Bone marrow (tissue), 2 donors: ENCODE results near the gene SOBP.
"Not testable (repeated sequence)": the region's sequence is repeated elsewhere in the genome, so short reads cannot be mapped to it uniquely, and the experiment has no call there.

ENCODE experiments used
- DNase-seq, 2 donors: peaks; one replicate each; lab custom pipeline; 2025; lab: John Stamatoyannopoulos, UW

SOBP gene

DNA sequence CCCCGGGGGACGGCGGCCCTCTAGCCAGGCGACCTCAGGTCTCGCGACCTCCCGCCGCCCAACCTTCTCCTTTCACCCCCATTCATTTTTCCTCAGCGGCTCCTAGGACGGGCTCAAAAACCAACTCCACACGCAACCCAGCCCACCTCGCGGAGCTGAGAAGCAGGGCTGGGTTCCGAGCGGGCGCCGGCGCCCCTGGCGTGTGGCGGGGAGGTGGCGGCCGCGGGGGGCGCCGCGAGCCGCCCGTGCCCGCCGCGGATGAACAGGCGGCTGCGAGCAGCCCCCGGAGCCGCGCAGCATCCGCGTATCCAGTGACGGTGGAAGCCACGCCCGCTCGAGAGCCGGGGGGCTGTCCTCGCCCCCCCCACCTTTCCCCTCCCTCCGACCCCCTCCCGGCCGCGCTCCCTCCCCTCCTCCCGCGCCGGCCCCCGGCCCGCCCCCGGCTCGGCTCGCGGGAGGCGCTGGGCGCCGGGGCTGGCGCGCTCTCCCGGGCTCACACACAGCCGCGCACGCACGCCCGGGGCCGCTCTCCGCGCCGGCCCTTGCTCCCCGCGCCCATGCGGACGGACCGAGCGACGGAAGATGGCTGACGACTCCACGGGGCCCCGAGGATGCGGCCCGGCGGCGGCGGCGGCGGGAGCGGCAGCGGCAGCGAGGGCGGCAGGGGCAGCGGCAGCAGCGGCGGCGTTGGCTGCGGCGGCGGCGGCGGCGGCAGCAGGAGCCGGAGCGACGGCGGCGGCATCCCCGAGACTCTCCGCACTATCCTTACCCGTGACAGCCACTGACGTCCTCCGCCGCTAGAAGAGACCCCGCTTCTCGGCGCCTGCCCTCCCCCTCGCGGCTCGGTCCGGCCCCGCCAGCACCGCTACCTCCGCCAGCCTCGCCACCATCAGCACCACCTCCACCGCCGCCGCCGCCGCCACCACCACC, at the start of gene SOBP:
TSS of gene SOBP (plus strand) at position 482 of the 930 bp plus-strand sequence. CDS start 500 bp downstream, outside the sequence.
- no peak for DNase-seq

DNA sequence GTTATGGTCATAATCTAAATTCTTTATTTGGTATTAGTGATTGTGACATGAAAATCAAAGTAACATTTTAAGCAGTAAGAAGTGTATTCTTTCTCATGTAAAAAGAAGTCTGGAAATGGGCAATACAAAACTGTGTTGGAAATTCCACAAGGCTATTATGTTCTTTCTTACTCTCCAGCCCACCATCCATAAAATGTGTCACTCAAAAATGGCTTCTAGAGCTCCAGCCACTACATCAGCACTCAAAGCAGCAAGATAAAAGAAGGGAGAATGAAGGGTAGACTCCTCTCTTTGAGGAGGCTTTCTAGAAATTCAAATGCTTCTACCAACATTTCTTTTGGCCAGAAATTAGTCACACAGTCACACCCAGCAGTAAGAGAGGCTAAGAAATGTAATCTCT, 49.0 kb upstream of the SOBP start:
- DNase-seq = no peak

DNA sequence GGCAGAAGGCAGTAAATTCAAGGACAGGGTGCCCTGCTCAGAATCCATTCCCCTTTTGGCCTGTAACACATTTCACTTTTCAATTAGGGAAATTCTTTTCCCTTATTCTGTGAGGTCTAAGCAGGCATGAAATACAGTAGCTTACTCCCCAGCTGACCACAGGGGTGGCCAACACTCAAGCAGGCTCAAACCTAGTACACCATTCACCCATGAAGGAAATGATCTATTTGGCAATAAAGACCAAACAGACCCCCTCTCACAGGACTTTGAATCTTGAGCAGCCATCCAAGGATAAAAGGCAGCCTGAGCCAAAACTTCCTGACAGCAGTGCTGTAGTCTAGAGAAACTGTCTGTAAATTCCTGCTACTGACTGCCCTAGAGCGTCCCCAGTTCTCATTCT, 48.2 kb upstream of the SOBP start:
- no peak for DNase-seq

GRCh38 chr6:107442938-107443607, 46.8 kb upstream of the SOBP start:
- no peak for DNase-seq

DNA sequence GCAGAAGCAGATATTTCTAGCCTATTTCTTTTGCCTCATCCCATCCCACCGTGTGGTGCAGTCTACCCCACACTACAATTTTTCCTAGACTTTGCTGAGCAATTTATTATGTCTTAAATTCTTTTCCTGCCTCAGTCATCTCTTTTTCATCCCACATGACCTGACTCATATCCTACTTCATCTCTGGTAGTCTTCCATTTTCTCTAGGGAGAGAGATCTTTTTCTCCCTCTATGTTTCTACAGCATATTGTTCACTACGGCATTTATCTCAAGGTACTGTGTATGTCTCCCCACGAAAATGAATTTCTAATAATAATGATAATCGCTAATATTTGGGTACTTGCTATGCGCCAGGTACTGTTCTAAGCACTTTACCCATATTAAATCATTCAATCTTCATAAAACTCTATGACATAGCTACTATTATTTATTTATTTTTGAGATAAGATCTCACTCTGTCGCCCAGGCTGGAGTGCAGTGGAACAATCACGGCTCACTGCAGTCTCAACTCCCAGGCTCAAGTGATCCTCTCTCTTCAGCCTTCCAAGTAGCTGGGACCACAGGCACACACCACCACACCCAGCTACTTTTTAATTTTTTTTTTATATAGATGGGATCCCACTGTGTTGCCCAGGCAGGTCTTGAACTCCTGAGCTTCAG, 46.2 kb upstream of the SOBP start:
- no peak for DNase-seq

- no peak for DNase-seq
Observed at GRCh38 chr6:107444277-107444676, 45.6 kb upstream of the SOBP start.

DNA sequence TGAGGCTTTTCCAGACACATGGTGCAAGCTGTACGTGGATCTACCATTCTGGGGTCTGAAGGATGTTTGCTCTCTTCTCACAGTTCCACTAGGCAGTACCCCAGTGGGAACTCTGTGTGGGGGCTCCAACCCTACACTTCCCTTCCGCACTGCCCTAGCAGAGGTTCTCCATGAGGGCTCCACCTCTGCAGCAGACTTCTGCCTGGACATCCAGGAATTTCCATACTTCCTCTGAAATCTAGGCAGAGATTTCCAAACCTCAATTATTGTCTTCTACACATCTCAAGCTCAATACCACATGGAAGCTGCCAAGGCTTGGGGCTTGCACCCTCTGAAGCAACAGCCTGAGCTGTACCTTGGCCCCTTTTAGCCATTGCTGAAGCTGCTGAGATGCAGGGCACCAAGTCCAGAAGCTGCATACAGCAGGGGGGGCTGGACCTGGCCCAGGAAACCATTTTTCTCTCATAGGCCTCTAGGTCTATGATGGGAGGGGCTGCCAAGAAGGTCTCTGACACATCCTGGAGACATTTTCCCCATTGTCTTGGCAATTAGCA, 42.2 kb upstream of the SOBP start:
- DNase-seq = no peak

- DNase-seq = no peak
Observed at GRCh38 chr6:107448776-107449175, 41.1 kb upstream of the SOBP start.

DNA sequence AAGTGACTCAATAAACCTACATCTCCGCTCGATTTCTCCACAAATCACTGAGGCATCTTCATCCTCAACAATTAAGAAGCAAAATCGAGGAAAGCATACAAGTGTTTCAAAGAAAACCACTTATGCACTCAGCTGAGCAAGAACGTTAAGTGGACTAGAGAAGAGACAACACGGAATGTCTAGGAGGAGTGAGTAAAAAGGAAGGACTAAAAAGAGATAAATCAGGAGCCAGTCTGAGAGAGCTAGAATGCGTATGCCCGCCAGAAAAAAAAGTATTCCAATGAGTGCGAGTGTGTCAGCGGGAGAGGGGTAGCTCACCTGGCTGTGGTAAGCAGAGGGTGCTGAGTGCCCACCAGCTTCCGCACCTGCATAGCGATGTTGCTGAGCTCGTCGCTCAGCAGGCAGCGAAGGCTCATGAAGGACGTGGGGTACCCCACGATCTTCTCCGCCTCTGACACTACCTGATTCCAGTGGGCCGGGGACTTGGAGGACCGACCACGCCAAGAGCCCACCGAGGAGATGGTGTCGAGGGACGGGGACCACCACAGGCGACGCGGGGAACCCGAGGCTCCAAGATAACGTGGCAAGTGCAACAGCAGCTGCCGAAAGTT, 31.1 kb upstream of the SOBP start:
- no peak for DNase-seq

DNA sequence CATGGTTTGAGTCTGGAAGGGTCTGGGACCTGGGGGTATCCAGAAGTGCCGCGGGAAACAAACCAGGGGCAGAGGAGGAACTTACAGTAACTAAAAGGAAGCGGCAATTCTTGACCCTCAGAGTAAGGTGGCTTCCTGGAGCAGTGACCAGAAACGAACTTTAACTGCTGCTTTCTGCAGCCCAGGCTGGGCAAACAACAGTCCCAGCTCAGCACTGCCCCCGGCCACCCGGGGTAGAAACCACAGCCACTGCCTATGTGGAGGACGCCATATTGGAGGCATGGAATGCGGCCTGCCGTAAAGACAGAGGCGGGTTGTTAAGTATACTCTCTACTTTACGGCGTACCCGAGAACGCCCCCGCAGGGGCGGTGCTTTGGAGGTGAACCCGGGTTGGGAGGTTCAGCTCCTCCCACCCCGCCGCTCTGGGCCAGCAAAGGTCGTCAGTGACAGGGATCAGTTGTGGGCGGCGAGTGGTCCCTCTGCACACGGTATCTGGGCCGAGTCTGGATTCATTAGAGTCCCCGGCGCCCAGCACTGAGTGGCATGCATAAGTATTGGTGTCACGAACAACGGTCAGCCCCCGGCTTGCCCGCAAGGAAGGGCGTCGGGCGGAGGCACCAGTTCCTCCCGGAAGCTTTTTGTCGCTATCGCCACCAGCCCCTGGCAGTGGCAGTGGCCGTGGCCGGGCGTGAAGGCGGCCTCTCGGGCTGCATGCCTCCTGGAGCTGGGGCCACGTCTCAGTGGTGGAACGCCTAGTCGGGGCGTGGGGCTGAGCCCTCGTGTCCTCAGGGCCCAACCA, 30.4 kb upstream of the SOBP start, which contains the start of gene PDSS2:
TSS of gene PDSS2 (minus strand) at position 282 of the 800 bp plus-strand sequence. CDS start at position 3, 279 bp downstream.
- peak; percentile 86 to 93 for DNase-seq

GRCh38 chr6:107460083-107460631, 29.8 kb upstream of the SOBP start:
- DNase-seq = peak in 1 of 2 donors; percentile 21

DNA sequence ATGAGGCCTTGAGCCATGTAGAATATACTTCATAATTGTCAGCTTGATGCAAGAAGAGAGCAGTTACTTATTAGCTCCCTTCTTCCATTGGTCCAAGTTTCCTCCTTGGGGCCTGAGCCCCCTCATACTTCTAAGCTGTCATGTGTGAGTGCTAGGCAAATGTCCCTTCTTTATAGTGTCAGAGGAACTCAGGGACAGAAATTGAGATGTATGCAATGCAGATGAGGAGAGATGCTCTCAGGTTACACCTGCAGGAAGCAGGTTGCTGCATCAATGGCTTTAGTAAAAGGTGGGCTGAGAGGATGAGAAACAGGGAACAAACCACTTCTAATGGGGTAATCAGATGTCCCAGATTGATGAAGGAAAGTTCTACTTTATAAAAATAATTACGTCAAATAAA, 23.9 kb upstream of the SOBP start:
- no peak for DNase-seq

- no peak for DNase-seq
Observed at GRCh38 chr6:107470364-107470763, 19.6 kb upstream of the SOBP start.

GRCh38 chr6:107473660-107474059, 16.3 kb upstream of the SOBP start:
- DNase-seq = no peak

DNA sequence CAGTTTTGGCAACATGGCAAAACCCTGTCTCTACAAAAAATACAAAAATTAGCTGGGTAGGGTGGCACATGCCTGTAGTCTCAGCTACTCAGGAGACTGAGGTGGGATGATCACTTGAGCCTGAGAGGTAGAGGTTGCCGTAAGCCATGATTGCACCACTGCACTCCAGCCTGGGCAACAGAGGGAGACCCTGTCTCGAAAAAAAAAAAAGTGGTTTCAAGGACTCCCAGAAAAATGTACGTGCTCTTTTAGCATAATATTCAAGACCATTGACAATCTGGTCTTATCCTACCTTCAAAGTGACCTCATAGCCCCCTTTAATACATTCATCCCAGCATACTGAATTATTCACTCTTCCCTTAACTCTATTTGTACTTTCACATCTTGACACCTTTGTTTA, 14.6 kb upstream of the SOBP start:
- not testable (repeated sequence) for DNase-seq

- not testable (repeated sequence) for DNase-seq
Observed at GRCh38 chr6:107475826-107476225, 14.1 kb upstream of the SOBP start.

- DNase-seq = no peak
Observed at GRCh38 chr6:107479089-107479690, 10.7 kb upstream of the SOBP start.

DNA sequence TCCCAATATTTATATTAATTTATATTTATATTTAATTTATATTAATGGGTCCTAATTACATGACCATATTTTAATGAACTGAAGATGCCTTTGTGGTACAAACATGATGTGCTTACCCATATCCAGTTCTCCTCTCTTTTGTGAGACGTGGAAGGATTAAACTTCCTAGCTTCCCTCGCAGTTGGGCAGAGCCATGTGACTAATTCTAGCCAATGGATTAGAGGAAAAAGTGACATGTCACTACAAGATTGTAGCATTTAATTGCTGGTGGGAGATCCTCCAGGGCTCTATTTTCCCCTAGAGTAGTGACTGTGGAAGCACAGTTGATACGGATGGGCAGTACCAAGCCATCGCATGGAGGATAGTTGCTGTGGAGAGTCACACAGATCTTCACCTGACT, 4.8 kb upstream of the SOBP start:
- DNase-seq = no peak

DNA sequence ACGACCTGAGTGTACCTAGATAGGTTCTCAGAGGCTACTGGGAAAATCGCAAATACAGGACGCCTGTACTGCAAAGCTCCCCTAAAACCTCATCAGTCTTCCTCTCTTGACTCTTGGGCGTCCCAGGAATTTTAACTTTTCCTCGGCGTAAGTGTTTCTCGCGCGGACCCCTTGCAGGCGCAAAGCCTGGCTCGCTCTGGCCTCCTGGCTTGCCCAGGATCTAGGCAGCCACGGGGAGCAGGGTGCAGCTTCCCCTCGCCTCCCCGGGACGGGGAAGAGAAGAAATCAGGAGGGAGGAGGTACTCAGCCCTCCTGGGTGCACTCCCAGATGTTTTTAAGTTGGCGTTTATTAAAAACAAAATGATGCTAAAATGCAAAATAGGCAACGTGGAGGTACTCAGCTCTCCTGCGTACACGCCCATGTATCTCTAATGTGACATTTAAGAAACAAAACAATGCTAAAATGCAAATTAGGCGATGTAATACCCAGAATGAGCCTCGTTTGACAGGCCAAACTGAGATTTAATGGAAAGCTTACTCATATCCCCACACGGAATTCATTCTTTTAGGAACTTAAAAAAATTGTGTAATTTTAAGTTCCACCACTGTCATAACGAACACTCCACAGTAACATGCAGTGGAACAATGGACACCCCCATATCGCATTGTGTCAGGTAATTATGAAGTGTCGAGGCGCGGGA, 1.6 kb upstream of the SOBP start:
- DNase-seq = no peak
